Measurements from ENCODE around the gene LDLRAD2. TPM values are rescaled to one million over a fixed set of nuclear protein-coding genes. Genes with fewer than 3 reads are reported as not detected.
"Not testable (repeated sequence)": the region's sequence is repeated elsewhere in the genome, so short reads cannot be mapped to it uniquely, and the experiment has no call there.

Gene LDLRAD2
- total and polyA plus RNA-seq, 4 donors = 0.12 to 2.7 (median 0.23) TPM; not detected in 1

- peak overlapping the region; percentile 88 to 99 (median 96) for H3K4me3 ChIP-seq (ENCODE audit: low read depth in 1 of 3, low read length in 3 of 3)
- H3K36me3 ChIP-seq (ENCODE audit: control insufficient read depth in 4 of 4, insufficient read depth in 3 of 4, low read depth in 1 of 4, low read length in 3 of 4) = no peaks in the 10 kb centered on the region
- peak overlapping the region; percentile 98 for H3K27ac ChIP-seq (ENCODE audit: low read depth in 1 of 2, low read length in 2 of 2)
- peaks cover 4 to 19% (median 11%) of the 10 kb centered on the region in 4 donors for H3K4me1 ChIP-seq (ENCODE audit: control insufficient read depth in 4 of 4, insufficient read depth in 4 of 4, low read length in 3 of 4)
- no peaks in the 10 kb centered on the region for H3K27me3 ChIP-seq (ENCODE audit: control insufficient read depth in 4 of 4, insufficient read depth in 4 of 4, low read length in 3 of 4)
- WGBS = 48% methylated on average over 32 of the region's 32 CpGs
- no peaks in the 10 kb centered on the region for H3K9me3 ChIP-seq (ENCODE audit: control insufficient read depth in 4 of 4, low read length in 3 of 4)
- DNase-seq (ENCODE audit: low spot score) = no peak
- TF ChIP-seq FOXA2 (IDR thresholded peaks at IDR 0.05) (no peak), REST (IDR thresholded peaks at IDR 0.05) (no peak), MAX (IDR thresholded peaks at IDR 0.05) (peak; percentile 63), JUND (IDR thresholded peaks at IDR 0.05) (no peak), HNF4A (conservative IDR thresholded peaks at IDR 0.05) (peak in 1 of 2 donors; percentile 52), YY1 (IDR thresholded peaks at IDR 0.05) (no peak)
- H3K9ac ChIP-seq (ENCODE audit: low read depth in 1 of 2, low read length in 2 of 2) = peak overlapping the region; percentile 57 to 80
Measured at GRCh38 chr1:21783679-21784603, 28.1 kb upstream of the LDLRAD2 start.

- not testable (repeated sequence) for H3K9ac ChIP-seq (ENCODE audit: low read depth in 1 of 2, low read length in 2 of 2); H3K27ac ChIP-seq (ENCODE audit: low read depth in 1 of 2, low read length in 2 of 2); H3K36me3 ChIP-seq (ENCODE audit: control insufficient read depth in 4 of 4, insufficient read depth in 3 of 4, low read depth in 1 of 4, low read length in 3 of 4); H3K4me3 ChIP-seq (ENCODE audit: low read depth in 1 of 3, low read length in 3 of 3); H3K9me3 ChIP-seq (ENCODE audit: control insufficient read depth in 4 of 4, low read length in 3 of 4); DNase-seq (ENCODE audit: low spot score); H3K27me3 ChIP-seq (ENCODE audit: control insufficient read depth in 4 of 4, insufficient read depth in 4 of 4, low read length in 3 of 4)
- H3K4me1 ChIP-seq (ENCODE audit: control insufficient read depth in 4 of 4, insufficient read depth in 4 of 4, low read length in 3 of 4) = peaks cover 4 to 19% (median 9%) of the 10 kb centered on the region in 4 donors
- WGBS = 92% methylated on average over 9 of the region's 9 CpGs
Measured at GRCh38 chr1:21785764-21786163, 26.3 kb upstream of the LDLRAD2 start.

- H3K4me3 ChIP-seq (ENCODE audit: low read depth in 1 of 3, low read length in 3 of 3) = no peak overlapping the region
- no peak overlapping the region for H3K9ac ChIP-seq (ENCODE audit: low read depth in 1 of 2, low read length in 2 of 2)
- no peaks in the 10 kb centered on the region for H3K9me3 ChIP-seq (ENCODE audit: control insufficient read depth in 4 of 4, low read length in 3 of 4)
- H3K4me1 ChIP-seq (ENCODE audit: control insufficient read depth in 4 of 4, insufficient read depth in 4 of 4, low read length in 3 of 4) = peaks cover 0 to 13% (median 3%) of the 10 kb centered on the region in 4 donors
- no peak overlapping the region for H3K27ac ChIP-seq (ENCODE audit: low read depth in 1 of 2, low read length in 2 of 2)
- DNase-seq (ENCODE audit: low spot score) = no peak
- H3K36me3 ChIP-seq (ENCODE audit: control insufficient read depth in 4 of 4, insufficient read depth in 3 of 4, low read depth in 1 of 4, low read length in 3 of 4) = no peaks in the 10 kb centered on the region
- no peaks in the 10 kb centered on the region for H3K27me3 ChIP-seq (ENCODE audit: control insufficient read depth in 4 of 4, insufficient read depth in 4 of 4, low read length in 3 of 4)
- TF ChIP-seq FOXA1 (IDR thresholded peaks at IDR 0.05) (no peak), REST (IDR thresholded peaks at IDR 0.05) (no peak), FOXA2 (IDR thresholded peaks at IDR 0.05) (no peak), RAD21 (IDR thresholded peaks at IDR 0.05) (no peak), NR2F2 (IDR thresholded peaks at IDR 0.05) (no peak), ATF3 (IDR thresholded peaks at IDR 0.05) (no peak), MAX (IDR thresholded peaks at IDR 0.05) (no peak)
- 82% methylated on average over 2 of the region's 2 CpGs for WGBS
Measured at GRCh38 chr1:21786640-21787039, 25.4 kb upstream of the LDLRAD2 start.
